Measurements from ENCODE around the gene GPC1. TPM values are rescaled to one million over a fixed set of nuclear protein-coding genes. Genes with fewer than 3 reads are reported as not detected.

GPC1 gene
- total RNA-seq, 1 donor from 2014 or later = 252 TPM

- Histone ChIP-seq H3K9ac (ENCODE audit: low read length) (no peak overlapping the region), H3K27me3 (ENCODE audit: insufficient read depth, low read length) (no peaks in the 10 kb centered on the region), H3K36me3 (ENCODE audit: insufficient read depth, low read length) (no peaks in the 10 kb centered on the region), H3K79me2 (ENCODE audit: insufficient read depth, low read length) (no peaks in the 10 kb centered on the region), H3K9me3 (ENCODE audit: insufficient read depth, low read depth, low read length) (no peaks in the 10 kb centered on the region), H2AFZ (ENCODE audit: low read depth, low read length) (no peak overlapping the region), H3K4me1 (ENCODE audit: insufficient read depth, low read length) (peaks cover 15% of the 10 kb centered on the region), H3K4me2 (ENCODE audit: low read length) (no peak overlapping the region), H3K4me3 (ENCODE audit: insufficient read depth, low read depth, low read length) (no peak overlapping the region), H3K27ac (ENCODE audit: low read depth, low read length) (no peak overlapping the region), H4K20me1 (ENCODE audit: insufficient read depth, low read length) (no peaks in the 10 kb centered on the region)
- TF ChIP-seq CTCF (IDR thresholded peaks at IDR 0.05; ENCODE audit: insufficient read depth, low read depth, low read length) (no peak), EZH2 (IDR thresholded peaks at IDR 0.05; ENCODE audit: insufficient read depth, low read length) (no peak)
- no peak overlapping the region for H3K4me3 Mint-ChIP-seq (ENCODE audit: unreplicated experiment)
- H3K9me3 Mint-ChIP-seq (ENCODE audit: unreplicated experiment) = peaks cover 19% of the 10 kb centered on the region
- H3K4me1 Mint-ChIP-seq (ENCODE audit: low read depth, unreplicated experiment) = peaks cover 11% of the 10 kb centered on the region
- FAIRE-seq (no peak), DNase-seq (ENCODE audit: low read depth) (no peak)
- peaks cover 29% of the 10 kb centered on the region for H3K27me3 Mint-ChIP-seq (ENCODE audit: low read depth, unreplicated experiment)
- H3K36me3 Mint-ChIP-seq (ENCODE audit: low read depth, unreplicated experiment) = peaks cover 7% of the 10 kb centered on the region
- no peak overlapping the region for H3K27ac Mint-ChIP-seq (ENCODE audit: unreplicated experiment)
Measured at GRCh38 chr2:240429341-240429871, 6.1 kb upstream of the GPC1 start.

- peaks cover 11% of the 10 kb centered on the region for H3K4me1 Mint-ChIP-seq (ENCODE audit: low read depth, unreplicated experiment)
Measured at GRCh38 chr2:240429872-240430491, 5.5 kb upstream of the GPC1 start.

More at GRCh38 chr2:240429872-240430491, 5.5 kb upstream of the GPC1 start:
- H3K27ac ChIP-seq (ENCODE audit: low read depth, low read length) = no peak overlapping the region
- no peak overlapping the region for H2AFZ ChIP-seq (ENCODE audit: low read depth, low read length)
- H3K27ac Mint-ChIP-seq (ENCODE audit: unreplicated experiment) = no peak overlapping the region
- FAIRE-seq = no peak
- H4K20me1 ChIP-seq (ENCODE audit: insufficient read depth, low read length) = no peaks in the 10 kb centered on the region
- no peak overlapping the region for H3K4me3 Mint-ChIP-seq (ENCODE audit: unreplicated experiment)
- no peak for TF ChIP-seq CTCF (IDR thresholded peaks at IDR 0.05; ENCODE audit: insufficient read depth, low read depth, low read length)
- no peak for TF ChIP-seq EZH2 (IDR thresholded peaks at IDR 0.05; ENCODE audit: insufficient read depth, low read length)
- peaks cover 7% of the 10 kb centered on the region for H3K36me3 Mint-ChIP-seq (ENCODE audit: low read depth, unreplicated experiment)
- no peaks in the 10 kb centered on the region for H3K79me2 ChIP-seq (ENCODE audit: insufficient read depth, low read length)
- H3K9me3 ChIP-seq (ENCODE audit: insufficient read depth, low read depth, low read length) = no peaks in the 10 kb centered on the region
- H3K4me1 ChIP-seq (ENCODE audit: insufficient read depth, low read length) = peaks cover 21% of the 10 kb centered on the region
- H3K4me3 ChIP-seq (ENCODE audit: insufficient read depth, low read depth, low read length) = no peak overlapping the region
- peaks cover 16% of the 10 kb centered on the region for H3K9me3 Mint-ChIP-seq (ENCODE audit: unreplicated experiment)
- no peaks in the 10 kb centered on the region for H3K27me3 ChIP-seq (ENCODE audit: insufficient read depth, low read length)
- no peak overlapping the region for H3K9ac ChIP-seq (ENCODE audit: low read length)
- peaks cover 27% of the 10 kb centered on the region for H3K27me3 Mint-ChIP-seq (ENCODE audit: low read depth, unreplicated experiment)
- no peaks in the 10 kb centered on the region for H3K36me3 ChIP-seq (ENCODE audit: insufficient read depth, low read length)
- DNase-seq (ENCODE audit: low read depth) = no peak
- H3K4me2 ChIP-seq (ENCODE audit: low read length) = no peak overlapping the region

Measured in astrocyte (in vitro differentiated cells and primary cell).